Measurements from ENCODE around the gene LSM4. TPM values are rescaled to one million over a fixed set of nuclear protein-coding genes. Genes with fewer than 3 reads are reported as not detected.
"Not testable (repeated sequence)": the region's sequence is repeated elsewhere in the genome, so short reads cannot be mapped to it uniquely, and the experiment has no call there.

LSM4 gene
- polyA plus RNA-seq (2013, experiment 1 of 2) = 248 TPM
- polyA plus RNA-seq (2013, experiment 2 of 2) = 269 TPM

GRCh38 chr19:18322759-18323460 is at the start of gene LSM4:
Gene LSM4, minus strand, starts transcription at chr19:18323076. Its CDS starts 56 bp downstream, at chr19:18323020.
- Histone ChIP-seq H3K27ac (ENCODE audit: low read depth, low read length) (peak within 1 kb of the TSS; percentile 93), H3K9me3 (ENCODE audit: insufficient read depth, low read depth, low read length) (no peaks in the 10 kb centered on the region), H3K4me1 (ENCODE audit: insufficient read depth, low read length) (peaks cover 19% of the 10 kb centered on the region), H3K4me3 (ENCODE audit: low read length) (peak within 1 kb of the TSS; percentile 87), H3K9ac (ENCODE audit: low read depth, low read length) (peak within 1 kb of the TSS; percentile 94), H3K27me3 (ENCODE audit: insufficient read depth, low read length) (no peaks in the 10 kb centered on the region), H3K36me3 (ENCODE audit: insufficient read depth, low read length) (peaks cover 17% of the 10 kb centered on the region)
- WGBS = under 1% methylated on average over 75 of the region's 75 CpGs

GRCh38 chr19:18368504-18369222 is 45.8 kb upstream of the LSM4 start:
- Histone ChIP-seq H3K4me3 (ENCODE audit: low read length) (no peak overlapping the region), H3K27me3 (ENCODE audit: insufficient read depth, low read length) (no peaks in the 10 kb centered on the region), H3K9ac (ENCODE audit: low read depth, low read length) (no peak overlapping the region), H3K9me3 (ENCODE audit: insufficient read depth, low read depth, low read length) (no peaks in the 10 kb centered on the region), H3K36me3 (ENCODE audit: insufficient read depth, low read length) (peaks cover 2% of the 10 kb centered on the region; the same call in 1 of the 2 replicates), H3K4me1 (ENCODE audit: insufficient read depth, low read length) (peaks cover 8% of the 10 kb centered on the region), H3K27ac (ENCODE audit: low read depth, low read length) (no peak overlapping the region)
- 90% methylated on average over 15 of the region's 15 CpGs for WGBS

DNA sequence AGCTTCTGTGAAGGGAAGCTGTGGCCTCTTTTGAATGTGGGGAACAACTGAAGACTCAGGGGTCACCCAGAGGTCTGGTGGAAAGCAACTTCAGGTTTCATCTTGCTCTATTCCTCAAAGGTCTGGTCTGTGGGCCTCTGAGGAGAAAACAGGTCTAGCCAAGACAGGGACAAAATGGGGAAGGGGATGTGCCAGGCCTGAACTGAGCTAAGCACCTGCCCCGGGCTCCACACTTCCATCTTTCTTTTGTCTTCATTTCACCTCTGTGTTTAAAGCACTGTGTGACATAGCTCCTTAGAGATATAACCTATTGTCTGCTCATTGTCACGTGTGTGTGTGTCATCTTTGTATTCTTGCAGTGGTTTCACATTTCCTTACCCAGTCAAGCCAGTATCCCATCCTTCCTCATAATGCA is 43.2 kb upstream of the LSM4 start:
- Histone ChIP-seq H3K27ac (ENCODE audit: low read depth, low read length) (no peak overlapping the region), H3K27me3 (ENCODE audit: insufficient read depth, low read length) (no peaks in the 10 kb centered on the region), H3K4me1 (ENCODE audit: insufficient read depth, low read length) (peaks cover 7% of the 10 kb centered on the region), H3K9ac (ENCODE audit: low read depth, low read length) (no peak overlapping the region), H3K4me3 (ENCODE audit: low read length) (no peak overlapping the region), H3K9me3 (ENCODE audit: insufficient read depth, low read depth, low read length) (no peaks in the 10 kb centered on the region), H3K36me3 (ENCODE audit: insufficient read depth, low read length) (peaks cover 12% of the 10 kb centered on the region; the same call in 1 of the 2 replicates)
- 93% methylated on average over 2 of the region's 2 CpGs for WGBS

- H3K9ac ChIP-seq (ENCODE audit: low read depth, low read length) = peak overlapping the region; percentile 57
- 71% methylated on average over 15 of the region's 15 CpGs for WGBS
- H3K27ac ChIP-seq (ENCODE audit: low read depth, low read length) = peak overlapping the region; percentile 56
- no peaks in the 10 kb centered on the region for H3K9me3 ChIP-seq (ENCODE audit: insufficient read depth, low read depth, low read length)
- no peaks in the 10 kb centered on the region for H3K27me3 ChIP-seq (ENCODE audit: insufficient read depth, low read length)
- H3K36me3 ChIP-seq (ENCODE audit: insufficient read depth, low read length) = peaks cover 14% of the 10 kb centered on the region; the same call in 1 of the 2 replicates
- H3K4me1 ChIP-seq (ENCODE audit: insufficient read depth, low read length) = peaks cover 7% of the 10 kb centered on the region
- no peak overlapping the region for H3K4me3 ChIP-seq (ENCODE audit: low read length)
Observed at GRCh38 chr19:18364826-18365528, 42.1 kb upstream of the LSM4 start.

DNA sequence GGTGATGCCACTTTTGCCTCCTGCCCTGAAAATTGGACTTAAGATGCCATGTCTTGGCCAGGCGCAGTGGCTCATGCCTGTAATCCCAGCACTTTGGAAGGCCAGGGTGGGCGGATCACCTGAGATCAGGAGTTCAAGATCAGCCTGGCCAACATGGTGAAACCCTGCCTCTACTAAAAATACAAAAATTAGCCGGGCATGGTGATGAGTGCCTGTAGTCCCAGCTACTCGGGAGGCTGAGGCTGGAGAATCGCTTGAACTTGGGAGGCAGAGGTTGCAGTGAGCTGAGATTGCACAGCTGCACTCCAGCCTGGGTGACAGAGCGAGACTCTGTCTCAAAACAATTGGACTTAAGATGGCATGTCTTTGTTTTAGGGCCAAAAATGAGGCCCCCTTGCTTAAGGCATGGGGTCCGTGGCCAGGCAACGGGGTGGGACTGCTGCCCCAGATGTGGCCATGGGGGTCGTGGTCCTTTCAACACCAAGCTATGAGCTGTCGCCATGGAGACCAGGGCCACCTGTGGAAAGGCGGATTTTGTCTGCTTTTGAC is 41.5 kb upstream of the LSM4 start:
- peak overlapping the region; percentile 56 for H3K27ac ChIP-seq (ENCODE audit: low read depth, low read length)
- 83% methylated on average over 11 of the region's 11 CpGs for WGBS

DNA sequence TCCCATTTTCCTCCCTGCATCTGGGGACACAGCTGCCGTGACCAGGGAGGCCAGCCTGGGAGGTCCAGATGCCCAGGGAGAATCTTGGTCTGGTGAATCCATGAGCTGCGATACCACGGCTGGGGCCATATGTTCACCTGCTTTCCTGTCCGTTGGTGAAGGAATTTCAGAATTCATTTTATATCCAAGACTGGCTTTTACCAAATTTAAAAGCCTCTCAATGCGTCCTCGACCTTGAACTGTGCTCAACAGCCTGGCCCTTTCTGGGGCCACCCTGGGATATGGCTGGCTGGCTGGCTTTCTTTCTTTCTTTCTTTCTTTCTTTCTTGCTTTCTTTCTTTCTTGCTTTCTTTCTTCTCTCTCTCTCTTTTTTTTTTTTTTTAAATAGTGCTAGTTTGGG is 40.9 kb upstream of the LSM4 start:
- no peaks in the 10 kb centered on the region for H3K9me3 ChIP-seq (ENCODE audit: insufficient read depth, low read depth, low read length)
- no peak overlapping the region for H3K27ac ChIP-seq (ENCODE audit: low read depth, low read length)
- H3K27me3 ChIP-seq (ENCODE audit: insufficient read depth, low read length) = no peaks in the 10 kb centered on the region
- H3K36me3 ChIP-seq (ENCODE audit: insufficient read depth, low read length) = peaks cover 21% of the 10 kb centered on the region; the same call in 1 of the 2 replicates
- WGBS = 86% methylated on average over 6 of the region's 6 CpGs
- no peak overlapping the region for H3K4me3 ChIP-seq (ENCODE audit: low read length)
- peaks cover 7% of the 10 kb centered on the region; the same call in 1 of the 2 replicates for H3K4me1 ChIP-seq (ENCODE audit: insufficient read depth, low read length)
- H3K9ac ChIP-seq (ENCODE audit: low read depth, low read length) = no peak overlapping the region

More for the DNA sequence above, 41.5 kb upstream of the LSM4 start:
- peak overlapping the region; percentile 57 for H3K9ac ChIP-seq (ENCODE audit: low read depth, low read length)
- peaks cover 18% of the 10 kb centered on the region; the same call in 1 of the 2 replicates for H3K36me3 ChIP-seq (ENCODE audit: insufficient read depth, low read length)
- H3K4me3 ChIP-seq (ENCODE audit: low read length); H3K9me3 ChIP-seq (ENCODE audit: insufficient read depth, low read depth, low read length); H3K27me3 ChIP-seq (ENCODE audit: insufficient read depth, low read length); H3K4me1 ChIP-seq (ENCODE audit: insufficient read depth, low read length): not testable (repeated sequence)

DNA sequence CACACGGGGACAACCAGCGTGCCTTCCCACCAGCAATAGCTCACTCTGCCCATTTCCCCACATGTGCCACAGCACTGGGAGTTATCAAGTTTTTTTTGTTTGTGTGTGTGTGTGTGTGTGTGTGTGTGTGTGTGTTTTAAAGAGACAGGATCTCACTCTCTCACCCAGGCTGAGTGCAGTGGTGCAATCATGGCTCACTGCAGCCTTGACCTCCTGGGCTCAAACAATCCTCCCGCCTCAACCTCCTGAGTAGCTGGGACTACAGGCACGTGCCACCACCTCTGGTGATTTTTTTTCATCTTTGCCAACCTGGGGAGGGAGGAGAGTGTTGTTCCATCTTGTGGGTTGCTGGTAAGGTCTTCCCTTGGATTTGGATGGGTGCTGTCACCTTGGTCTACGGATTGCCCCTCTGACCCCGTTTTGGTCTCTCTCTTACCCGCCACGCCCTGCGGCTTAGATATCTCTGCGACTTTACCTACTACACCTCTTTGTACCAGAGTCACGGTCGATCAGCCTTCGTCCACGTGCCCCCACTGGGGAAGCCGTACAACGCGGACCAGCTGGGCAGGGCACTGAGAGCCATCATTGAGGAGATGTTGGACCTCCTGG is 40.2 kb upstream of the LSM4 start:
- H3K27me3 ChIP-seq (ENCODE audit: insufficient read depth, low read length) = no peaks in the 10 kb centered on the region
- peaks cover 7% of the 10 kb centered on the region; the same call in 1 of the 2 replicates for H3K4me1 ChIP-seq (ENCODE audit: insufficient read depth, low read length)
- no peaks in the 10 kb centered on the region for H3K9me3 ChIP-seq (ENCODE audit: insufficient read depth, low read depth, low read length)
- no peak overlapping the region for H3K4me3 ChIP-seq (ENCODE audit: low read length)
- no peak overlapping the region for H3K9ac ChIP-seq (ENCODE audit: low read depth, low read length)
- H3K27ac ChIP-seq (ENCODE audit: low read depth, low read length) = no peak overlapping the region
- peaks cover 24% of the 10 kb centered on the region; the same call in 1 of the 2 replicates for H3K36me3 ChIP-seq (ENCODE audit: insufficient read depth, low read length)
- 96% methylated on average over 17 of the region's 17 CpGs for WGBS

DNA sequence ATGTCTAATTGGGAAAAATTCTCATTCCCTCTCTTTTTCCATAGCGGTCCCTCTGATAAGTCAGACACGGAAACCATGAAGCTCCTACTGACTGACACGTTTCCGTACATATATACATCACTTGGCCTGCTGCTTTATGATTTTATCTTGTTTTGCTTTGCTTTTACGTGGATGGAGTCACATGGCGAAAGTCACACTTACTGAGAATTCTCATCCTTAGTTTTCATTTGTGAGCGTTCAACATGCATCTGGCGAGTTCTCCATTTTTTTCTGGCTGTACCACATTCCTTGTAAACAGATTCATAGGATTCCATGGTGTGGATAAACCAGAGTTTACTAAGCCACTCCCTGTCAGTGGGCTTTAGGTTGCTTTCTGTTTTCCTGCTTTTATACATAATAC is 38.8 kb upstream of the LSM4 start:
- H3K9ac ChIP-seq (ENCODE audit: low read depth, low read length) = no peak overlapping the region
- no peak overlapping the region for H3K4me3 ChIP-seq (ENCODE audit: low read length)
- no peaks in the 10 kb centered on the region for H3K9me3 ChIP-seq (ENCODE audit: insufficient read depth, low read depth, low read length)
- no peaks in the 10 kb centered on the region for H3K27me3 ChIP-seq (ENCODE audit: insufficient read depth, low read length)
- H3K4me1 ChIP-seq (ENCODE audit: insufficient read depth, low read length) = peaks cover 7% of the 10 kb centered on the region; the same call in 1 of the 2 replicates
- no peak overlapping the region for H3K27ac ChIP-seq (ENCODE audit: low read depth, low read length)
- WGBS = 97% methylated on average over 8 of the region's 8 CpGs
- peaks cover 37% of the 10 kb centered on the region for H3K36me3 ChIP-seq (ENCODE audit: insufficient read depth, low read length)

- 90% methylated on average over 3 of the region's 3 CpGs for WGBS
- Histone ChIP-seq H3K4me1 (ENCODE audit: insufficient read depth, low read length) (no peaks in the 10 kb centered on the region), H3K9me3 (ENCODE audit: insufficient read depth, low read depth, low read length) (no peaks in the 10 kb centered on the region), H3K4me3 (ENCODE audit: low read length) (no peak overlapping the region), H3K36me3 (ENCODE audit: insufficient read depth, low read length) (peaks cover 37% of the 10 kb centered on the region), H3K27me3 (ENCODE audit: insufficient read depth, low read length) (no peaks in the 10 kb centered on the region), H3K27ac (ENCODE audit: low read depth, low read length) (no peak overlapping the region), H3K9ac (ENCODE audit: low read depth, low read length) (no peak overlapping the region)
Observed at GRCh38 chr19:18357041-18357440, 34.2 kb upstream of the LSM4 start.

GRCh38 chr19:18354743-18355142 is 31.9 kb upstream of the LSM4 start:
- WGBS = 96% methylated on average over 7 of the region's 7 CpGs
- peaks cover 27% of the 10 kb centered on the region for H3K36me3 ChIP-seq (ENCODE audit: insufficient read depth, low read length)
- not testable (repeated sequence) for H3K9ac ChIP-seq (ENCODE audit: low read depth, low read length); H3K27me3 ChIP-seq (ENCODE audit: insufficient read depth, low read length); H3K9me3 ChIP-seq (ENCODE audit: insufficient read depth, low read depth, low read length); H3K4me1 ChIP-seq (ENCODE audit: insufficient read depth, low read length); H3K27ac ChIP-seq (ENCODE audit: low read depth, low read length); H3K4me3 ChIP-seq (ENCODE audit: low read length)
